H9 (cell line): ENCODE measurements around the gene CRELD2. TPM values are rescaled to one million over a fixed set of nuclear protein-coding genes. Genes with fewer than 3 reads are reported as not detected.

Experiments used
- DNase-seq: peaks from one replicate; pipeline ENCODE4 v3.0.0-alpha.2; 2017
- H2AFZ ChIP-seq: one replicate; pipeline ENCODE4 v1.6.1; 2013; ENCODE audit warnings: mild to moderate bottlenecking, low read length, control low read depth, moderate library complexity
- H2AK5ac ChIP-seq: 2 replicates; pipeline ENCODE4 v1.6.1; 2013; ENCODE audit warnings: low read length, control low read depth, mixed read lengths; ENCODE audit not compliant: insufficient read length
- H2BK120ac ChIP-seq: one replicate; pipeline ENCODE4 v1.6.1; 2013; ENCODE audit warnings: low read depth, mild to moderate bottlenecking, low read length, control low read depth, inconsistent platforms; ENCODE audit not compliant: poor library complexity, severe bottlenecking
- H2BK12ac ChIP-seq: 2 replicates; pipeline ENCODE4 v1.6.1; 2013; ENCODE audit warnings: low read length, control low read depth, mixed read lengths, low read depth; ENCODE audit not compliant: insufficient read length
- H2BK15ac ChIP-seq: 2 replicates; pipeline ENCODE4 v1.6.1; 2013; ENCODE audit warnings: low read depth, low read length, control low read depth
- H2BK20ac ChIP-seq: one replicate; pipeline ENCODE4 v1.6.1; 2013; ENCODE audit warnings: low read depth, mild to moderate bottlenecking, low read length, control low read depth, inconsistent platforms; ENCODE audit not compliant: poor library complexity, severe bottlenecking
- H2BK5ac ChIP-seq: 2 replicates; pipeline ENCODE4 v1.6.1; 2013; ENCODE audit warnings: low read length, control low read depth, mixed read lengths; ENCODE audit not compliant: insufficient read length
- H3K14ac ChIP-seq: 2 replicates; pipeline ENCODE4 v1.6.1; 2013; ENCODE audit warnings: low read length, control low read depth; ENCODE audit not compliant: insufficient read depth
- H3K18ac ChIP-seq: 2 replicates; pipeline ENCODE4 v1.6.1; 2013; ENCODE audit warnings: low read depth, mild to moderate bottlenecking, mixed read lengths, low read length, control low read depth; ENCODE audit not compliant: insufficient read length
- H3K23ac ChIP-seq: 2 replicates; pipeline ENCODE4 v1.6.1; 2013; ENCODE audit warnings: low read length, control low read depth, mixed read lengths, low read depth; ENCODE audit not compliant: insufficient read length
- H3K23me2 ChIP-seq: 2 replicates; pipeline ENCODE4 v1.6.1; 2013; ENCODE audit warnings: low read depth, mild to moderate bottlenecking, mixed read lengths, low read length, control low read depth; ENCODE audit not compliant: insufficient read length, poor library complexity, severe bottlenecking
- H3K27ac ChIP-seq: 2 replicates; pipeline ENCODE4 v1.5.1; 2013; ENCODE audit warnings: low read length, control low read depth, mixed read lengths, low read depth; ENCODE audit not compliant: insufficient read length
- H3K27me3 ChIP-seq: 2 replicates; pipeline ENCODE4 v1.6.1; 2013; ENCODE audit warnings: low read length, control low read depth, inconsistent platforms; ENCODE audit not compliant: insufficient read depth
- H3K4ac ChIP-seq: 2 replicates; pipeline ENCODE4 v1.6.1; 2013; ENCODE audit warnings: low read depth, mild to moderate bottlenecking, control low read depth, inconsistent platforms, low read length, moderate library complexity
- H3K4me1 ChIP-seq: 2 replicates; pipeline ENCODE4 v1.6.1; 2013; ENCODE audit warnings: low read length, control low read depth, inconsistent platforms; ENCODE audit not compliant: insufficient read depth
- H3K4me2 ChIP-seq: 2 replicates; pipeline ENCODE4 v1.6.1; 2013; ENCODE audit warnings: low read length, control low read depth, mixed read lengths; ENCODE audit not compliant: insufficient read length, insufficient read depth
- H3K56ac ChIP-seq: 2 replicates; pipeline ENCODE4 v1.6.1; 2013; ENCODE audit warnings: low read depth, mild to moderate bottlenecking, mixed read lengths, low read length, control low read depth; ENCODE audit not compliant: insufficient read length
- H3K79me1 ChIP-seq: 2 replicates; pipeline ENCODE4 v1.6.1; 2013; ENCODE audit warnings: low read depth, mild to moderate bottlenecking, moderate library complexity, low read length, control low read depth, inconsistent platforms; ENCODE audit not compliant: insufficient read depth, poor library complexity, severe bottlenecking
- H3K79me2 ChIP-seq: 2 replicates; pipeline ENCODE4 v1.6.1; 2013; ENCODE audit warnings: low read length, control low read depth, inconsistent platforms; ENCODE audit not compliant: insufficient read depth
- H3K9ac ChIP-seq: 2 replicates; pipeline ENCODE4 v1.6.1; 2013; ENCODE audit warnings: low read length, control low read depth, mixed read lengths; ENCODE audit not compliant: insufficient read length; ENCODE audit errors: extremely low read depth
- H3K9me3 ChIP-seq: one replicate; pipeline ENCODE4 v1.6.1; 2013; ENCODE audit warnings: low read depth, low read length, inconsistent platforms; ENCODE audit not compliant: control insufficient read depth
- H3T11ph ChIP-seq: one replicate; pipeline ENCODE4 v1.6.1; 2013; ENCODE audit warnings: mild to moderate bottlenecking, low read length, control low read depth, inconsistent platforms
- H4K20me1 ChIP-seq: one replicate; pipeline ENCODE4 v1.6.1; 2013; ENCODE audit not compliant: control insufficient read depth, insufficient read length, insufficient read depth
- H4K5ac ChIP-seq: 2 replicates; pipeline ENCODE4 v1.6.1; 2013; ENCODE audit warnings: low read depth, mild to moderate bottlenecking, mixed read lengths, low read length, control low read depth; ENCODE audit not compliant: insufficient read length
- H4K8ac ChIP-seq: replicated peaks from 2 replicates; pipeline ENCODE4 v1.6.1; 2013; ENCODE audit warnings: low read length, control low read depth, mixed read lengths, low read depth; ENCODE audit not compliant: insufficient read length
- H4K91ac ChIP-seq: 2 replicates; pipeline ENCODE4 v1.6.1; 2013; ENCODE audit warnings: low read depth, mild to moderate bottlenecking, moderate library complexity, mixed read lengths, low read length, control low read depth; ENCODE audit not compliant: insufficient read length
- H3K27ac Mint-ChIP-seq, 3 experiments: 2 replicates in 2 of 3; 3 replicates in 1 of 3; pipeline ENCODE4 v1.8.0; 2020 to 2021; ENCODE audit warnings: mixed read lengths in 3 of 3, mild to moderate bottlenecking in 1 of 3, moderate library complexity in 1 of 3
- H3K27me3 Mint-ChIP-seq: 2 replicates; pipeline ENCODE4 v1.8.0; 2021; ENCODE audit warnings: low read depth, mild to moderate bottlenecking, moderate library complexity, mixed read lengths
- H3K36me3 Mint-ChIP-seq, 3 experiments: 2 replicates in 2 of 3; 3 replicates in 1 of 3; pipeline ENCODE4 v1.8.0; 2020 to 2021; ENCODE audit warnings: low read depth in 3 of 3, mixed read lengths in 3 of 3; ENCODE audit not compliant: insufficient read depth in 1 of 3
- H3K4me1 Mint-ChIP-seq, 2 experiments: 2 replicates each; pipeline ENCODE4 v1.8.0; 2020; ENCODE audit warnings: mixed read lengths in 2 of 2
- H3K4me3 Mint-ChIP-seq, 2 experiments: 2 replicates in 1 of 2; 3 replicates in 1 of 2; pipeline ENCODE4 v1.8.0; 2020 to 2021; ENCODE audit warnings: mild to moderate bottlenecking in 2 of 2, mixed read lengths in 2 of 2, moderate library complexity in 1 of 2
- H3K9me3 Mint-ChIP-seq, 2 experiments: 2 replicates in 1 of 2; 3 replicates in 1 of 2; pipeline ENCODE4 v1.8.0; 2020; ENCODE audit warnings: mild to moderate bottlenecking in 2 of 2, mixed read lengths in 2 of 2, moderate library complexity in 1 of 2
- WGBS: extraction: QIAGEN DNeasy Blood & Tissue Kit; methylation state at CpG from one replicate; pipeline ENCODE4 v1.1.7; 2013; ENCODE audit warnings: missing lambda C conversion rate, low lambda C conversion rate, mixed read lengths; ENCODE audit not compliant: insufficient read length; ENCODE audit errors: extremely low coverage; 5-methylcytosine and 5-hydroxymethylcytosine counted together
- total RNA-seq: library from RNA; stranded (reverse); gene quantifications from 2 replicates; pipeline ENCODE4 v1.2.1, GENCODE V29; 2021
- TF ChIP-seq, protein P1 (sequence below): fragments of 200-600 bp; sonication (generic); conservative IDR thresholded peaks from 3 replicates; pipeline ENCODE4 v1.8.0; 2021; ENCODE audit warnings: antibody characterized with exemption, mild to moderate bottlenecking

CRELD2 gene
- total RNA-seq, 1 experiment from 2014 or later: 34.7 TPM

DNA sequence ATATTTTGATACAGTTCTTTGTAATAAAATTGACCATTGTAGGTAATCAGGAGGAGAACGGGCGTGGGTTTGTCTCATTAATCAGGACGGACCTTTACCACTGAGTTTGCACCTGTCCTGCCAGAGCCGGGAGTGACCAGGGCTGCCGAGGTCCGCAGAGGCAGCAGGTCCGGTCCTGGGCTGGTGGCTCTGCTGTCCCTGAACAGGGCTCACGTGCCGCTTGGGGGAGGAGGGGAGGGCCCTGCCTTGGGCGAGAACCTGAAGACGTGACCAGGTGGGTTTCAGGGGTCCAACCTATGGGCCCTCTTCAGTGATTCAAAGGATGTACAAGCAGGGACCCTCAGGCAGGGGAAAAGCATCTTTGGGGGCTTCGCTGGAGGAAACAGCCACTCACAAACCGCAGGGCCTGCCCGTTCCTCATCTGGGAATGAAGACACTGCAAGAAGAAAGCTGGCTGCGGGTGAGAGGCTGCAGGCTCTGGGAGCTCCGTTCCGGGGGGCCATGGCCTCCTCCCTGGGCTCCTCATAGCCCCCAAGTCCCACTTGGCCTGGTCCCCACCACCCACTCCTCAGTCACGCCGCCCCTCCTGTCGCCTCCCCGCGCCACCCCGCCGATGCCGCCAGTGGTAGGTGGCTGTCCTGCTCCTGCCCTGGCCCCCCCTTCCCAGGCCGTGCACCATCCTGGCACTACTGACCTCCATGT, 9.2 kb downstream of the CRELD2 start:
- H2BK5ac ChIP-seq: no peak overlapping the region
- no peak overlapping the region for H4K5ac ChIP-seq
- DNase-seq: no peak
- H2BK20ac ChIP-seq: no peak overlapping the region
- peaks cover 24% of the 10 kb centered on the region for H3K27me3 Mint-ChIP-seq
- H3K27ac Mint-ChIP-seq: no peak overlapping the region
- no peaks in the 10 kb centered on the region for H4K20me1 ChIP-seq
- H3K79me2 ChIP-seq: no peaks in the 10 kb centered on the region
- no peak overlapping the region for H3K18ac ChIP-seq
- WGBS: no CpG with 5 or more reads among the region's 26 CpGs
- no peak overlapping the region for H3K23ac ChIP-seq
- H3K4me1 ChIP-seq: no peaks in the 10 kb centered on the region
- no peak overlapping the region for H4K91ac ChIP-seq
- H2BK12ac ChIP-seq: no peak overlapping the region
- no peaks in the 10 kb centered on the region for H3K9me3 ChIP-seq
- no peak overlapping the region for H2BK15ac ChIP-seq
- no peak overlapping the region for H3K56ac ChIP-seq
- no peaks in the 10 kb centered on the region for H3K23me2 ChIP-seq
- no peak overlapping the region for H2AFZ ChIP-seq
- H3K14ac ChIP-seq: no peak overlapping the region
- no peak overlapping the region for H4K8ac ChIP-seq
- no peaks in the 10 kb centered on the region for H3K79me1 ChIP-seq
- H2AK5ac ChIP-seq: no peak overlapping the region
- no peak overlapping the region for H3K27ac ChIP-seq
- H3K4me3 Mint-ChIP-seq: no peak overlapping the region; a peak in 1 of 5 replicates
- peaks cover 0 to 14% (median 0%) of the 10 kb centered on the region in 3 experiments; a peak in 4 of 7 replicates for H3K36me3 Mint-ChIP-seq
- H3T11ph ChIP-seq: no peak overlapping the region
- H3K27me3 ChIP-seq: no peaks in the 10 kb centered on the region; the same call in 1 of the 2 replicates
- TF ChIP-seq, protein P1, sequence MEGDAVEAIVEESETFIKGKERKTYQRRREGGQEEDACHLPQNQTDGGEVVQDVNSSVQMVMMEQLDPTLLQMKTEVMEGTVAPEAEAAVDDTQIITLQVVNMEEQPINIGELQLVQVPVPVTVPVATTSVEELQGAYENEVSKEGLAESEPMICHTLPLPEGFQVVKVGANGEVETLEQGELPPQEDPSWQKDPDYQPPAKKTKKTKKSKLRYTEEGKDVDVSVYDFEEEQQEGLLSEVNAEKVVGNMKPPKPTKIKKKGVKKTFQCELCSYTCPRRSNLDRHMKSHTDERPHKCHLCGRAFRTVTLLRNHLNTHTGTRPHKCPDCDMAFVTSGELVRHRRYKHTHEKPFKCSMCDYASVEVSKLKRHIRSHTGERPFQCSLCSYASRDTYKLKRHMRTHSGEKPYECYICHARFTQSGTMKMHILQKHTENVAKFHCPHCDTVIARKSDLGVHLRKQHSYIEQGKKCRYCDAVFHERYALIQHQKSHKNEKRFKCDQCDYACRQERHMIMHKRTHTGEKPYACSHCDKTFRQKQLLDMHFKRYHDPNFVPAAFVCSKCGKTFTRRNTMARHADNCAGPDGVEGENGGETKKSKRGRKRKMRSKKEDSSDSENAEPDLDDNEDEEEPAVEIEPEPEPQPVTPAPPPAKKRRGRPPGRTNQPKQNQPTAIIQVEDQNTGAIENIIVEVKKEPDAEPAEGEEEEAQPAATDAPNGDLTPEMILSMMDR: no peak
- H3K9me3 Mint-ChIP-seq: no peaks in the 10 kb centered on the region
- no peak overlapping the region for H2BK120ac ChIP-seq
- peaks cover 3 to 11% of the 10 kb centered on the region in 2 experiments; a peak in 3 of 4 replicates for H3K4me1 Mint-ChIP-seq
- H3K9ac ChIP-seq: no peak overlapping the region
- no peak overlapping the region for H3K4ac ChIP-seq
- no peak overlapping the region for H3K4me2 ChIP-seq
